WTC11 (cell line): ENCODE measurements around the gene NRDC. TPM values are rescaled to one million over a fixed set of nuclear protein-coding genes. Genes with fewer than 3 reads are reported as not detected.

Source experiments
- ATAC-seq: fragments of 200-7000 bp; cut with Tn5 transposase; 2 replicates; pipeline ENCODE4 v1.10.0; 2021; ENCODE audit warnings: mild to moderate bottlenecking, moderate library complexity
- CTCF ChIA-PET: fragments of 300-600 bp; sonication (Branson Sonifier 250); formaldehyde crosslinking; loops from one replicate; lab custom pipeline; 2021; ENCODE audit warnings: antibody characterized with exemption; lab: Charles Lee
- POLR2A ChIA-PET: fragments of 350-600 bp; sonication (Branson Sonifier 250); formaldehyde crosslinking; loops from one replicate; lab custom pipeline; 2021; ENCODE audit warnings: antibody characterized with exemption; lab: Charles Lee
- DNase-seq: peaks from one replicate; pipeline ENCODE4 v3.0.0; 2021; ENCODE audit warnings: low spot score
- H3K27ac Mint-ChIP-seq: 2 replicates; pipeline ENCODE4 v1.8.0; 2021; ENCODE audit warnings: mixed read lengths
- H3K27me3 Mint-ChIP-seq: 2 replicates; pipeline ENCODE4 v1.8.0; 2021; ENCODE audit warnings: low read depth, mild to moderate bottlenecking, moderate library complexity, mixed read lengths
- H3K36me3 Mint-ChIP-seq: 2 replicates; pipeline ENCODE4 v1.8.0; 2021; ENCODE audit warnings: mixed read lengths
- H3K4me1 Mint-ChIP-seq: 2 replicates; pipeline ENCODE4 v1.8.0; 2022; ENCODE audit warnings: mixed read lengths
- H3K4me3 Mint-ChIP-seq: 2 replicates; pipeline ENCODE4 v1.8.0; 2021; ENCODE audit warnings: mild to moderate bottlenecking, moderate library complexity, mixed read lengths
- H3K9me3 Mint-ChIP-seq: 2 replicates; pipeline ENCODE4 v1.8.0; 2021; ENCODE audit warnings: mixed read lengths
- CREB1 ChIP-seq: sonication (generic); formaldehyde crosslinking; IDR thresholded peaks from 2 replicates; pipeline ENCODE4 v1.8.0; 2023; ENCODE audit warnings: mild to moderate bottlenecking, missing genetic modification reagents
- CTCF ChIP-seq: fragments of 200-600 bp; IDR thresholded peaks from 2 replicates; pipeline ENCODE4 v1.8.0; 2022; ENCODE audit warnings: antibody characterized with exemption
- E2F1 ChIP-seq: sonication (generic); formaldehyde crosslinking; IDR thresholded peaks from 2 replicates; pipeline ENCODE4 v1.8.0; 2022; ENCODE audit warnings: mild to moderate bottlenecking, missing genetic modification reagents
- ELF4 ChIP-seq: sonication (generic); formaldehyde crosslinking; IDR thresholded peaks from 2 replicates; pipeline ENCODE4 v1.8.1; 2022; ENCODE audit warnings: low read depth, mild to moderate bottlenecking, moderate library complexity, missing genetic modification reagents
- HMGA2 ChIP-seq: fragments of 250-450 bp; sonication (Bioruptor Pico); IDR thresholded peaks from 2 replicates; pipeline ENCODE4 v1.4.0; 2021; ENCODE audit warnings: mild to moderate bottlenecking, moderate library complexity
- NFATC4 ChIP-seq: fragments of 250-450 bp; sonication (Bioruptor Pico); IDR thresholded peaks from 2 replicates; pipeline ENCODE4 v1.9.0; 2021; ENCODE audit warnings: mild to moderate bottlenecking
- NR1H2 ChIP-seq: sonication (generic); formaldehyde crosslinking; IDR thresholded peaks from 2 replicates; pipeline ENCODE4 v1.9.0; 2021; ENCODE audit warnings: mild to moderate bottlenecking, moderate library complexity, missing genetic modification reagents
- NR3C1 ChIP-seq: sonication (generic); formaldehyde crosslinking; conservative IDR thresholded peaks from 2 replicates; pipeline ENCODE4 v1.8.1; 2023; ENCODE audit warnings: low read depth, mild to moderate bottlenecking, missing genetic modification reagents
- RELA ChIP-seq: sonication (generic); formaldehyde crosslinking; IDR thresholded peaks from 2 replicates; pipeline ENCODE4 v1.8.1; 2022; ENCODE audit warnings: missing genetic modification reagents, mild to moderate bottlenecking, borderline replicate concordance
- RORB ChIP-seq: fragments of 250-450 bp; sonication (Bioruptor Pico); IDR thresholded peaks from 2 replicates; pipeline ENCODE4 v1.9.0; 2021; ENCODE audit warnings: mild to moderate bottlenecking
- TP53 ChIP-seq: sonication (generic); formaldehyde crosslinking; IDR thresholded peaks from 2 replicates; pipeline ENCODE4 v1.8.1; 2023; ENCODE audit warnings: mild to moderate bottlenecking, missing genetic modification reagents
- ZBTB21 ChIP-seq: sonication (generic); formaldehyde crosslinking; IDR thresholded peaks from 2 replicates; pipeline ENCODE4 v1.8.1; 2023; ENCODE audit warnings: mild to moderate bottlenecking, missing genetic modification reagents, borderline replicate concordance
- ZBTB43 ChIP-seq: sonication (generic); formaldehyde crosslinking; IDR thresholded peaks from 2 replicates; pipeline ENCODE4 v1.8.1; 2023; ENCODE audit warnings: mild to moderate bottlenecking, missing genetic modification reagents
- ZMAT4 ChIP-seq: fragments of 250-450 bp; sonication (Bioruptor Pico); IDR thresholded peaks from 2 replicates; pipeline ENCODE4 v1.9.0; 2021; ENCODE audit warnings: mild to moderate bottlenecking
- total RNA-seq: library from RNA; stranded (reverse); gene quantifications from 3 replicates; pipeline ENCODE4 v1.2.3, GENCODE V29; 2021
- TF ChIP-seq, protein P1 (sequence below): fragments of 250-450 bp; sonication (Bioruptor Pico); IDR thresholded peaks from 2 replicates; pipeline ENCODE4 v2.1.2; 2022; ENCODE audit warnings: mild to moderate bottlenecking, moderate library complexity
- TF ChIP-seq, protein P2 (sequence below): sonication (generic); formaldehyde crosslinking; IDR thresholded peaks from 2 replicates; pipeline ENCODE4 v1.8.1; 2022; ENCODE audit warnings: mild to moderate bottlenecking, moderate library complexity, missing genetic modification reagents
- TF ChIP-seq, protein P3 (sequence below): sonication (generic); formaldehyde crosslinking; IDR thresholded peaks from 2 replicates; pipeline ENCODE4 v1.8.1; 2023; ENCODE audit warnings: mild to moderate bottlenecking, moderate library complexity, missing genetic modification reagents

Gene NRDC
- total RNA-seq, 1 experiment from 2014 or later: 201 TPM

- Mint-ChIP-seq H3K36me3 (no peaks in the 10 kb centered on the region; the same call in 1 of the 2 replicates), H3K4me3 (no peak overlapping the region), H3K27ac (peak overlapping the region; percentile 75; the same call in 1 of the 2 replicates), H3K4me1 (peaks cover 12% of the 10 kb centered on the region), H3K9me3 (no peaks in the 10 kb centered on the region), H3K27me3 (no peaks in the 10 kb centered on the region)
- CTCF ChIA-PET: no interaction called here
- TF ChIP-seq RELA (CRISPR knock-in tag) (no peak), ZMAT4 (CRISPR knock-in tag) (no peak), TP53 (CRISPR knock-in tag) (no peak), ZBTB43 (CRISPR knock-in tag) (no peak), E2F1 (CRISPR knock-in tag) (no peak), CREB1 (CRISPR knock-in tag) (no peak), NR3C1 (CRISPR knock-in tag) (no peak), ZBTB21 (no peak), CTCF (no peak), ELF4 (CRISPR knock-in tag) (no peak), NFATC4 (CRISPR knock-in tag) (no peak), HMGA2 (CRISPR knock-in tag) (no peak), NR1H2 (CRISPR knock-in tag) (no peak), RORB (CRISPR knock-in tag) (no peak)
- TF ChIP-seq, protein P1, sequence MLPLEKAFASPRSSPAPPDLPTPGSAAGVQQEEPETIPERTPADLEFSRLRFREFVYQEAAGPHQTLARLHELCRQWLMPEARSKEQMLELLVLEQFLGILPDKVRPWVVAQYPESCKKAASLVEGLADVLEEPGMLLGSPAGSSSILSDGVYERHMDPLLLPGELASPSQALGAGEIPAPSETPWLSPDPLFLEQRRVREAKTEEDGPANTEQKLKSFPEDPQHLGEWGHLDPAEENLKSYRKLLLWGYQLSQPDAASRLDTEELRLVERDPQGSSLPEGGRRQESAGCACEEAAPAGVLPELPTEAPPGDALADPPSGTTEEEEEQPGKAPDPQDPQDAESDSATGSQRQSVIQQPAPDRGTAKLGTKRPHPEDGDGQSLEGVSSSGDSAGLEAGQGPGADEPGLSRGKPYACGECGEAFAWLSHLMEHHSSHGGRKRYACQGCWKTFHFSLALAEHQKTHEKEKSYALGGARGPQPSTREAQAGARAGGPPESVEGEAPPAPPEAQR (CRISPR knock-in tag): no peak
- TF ChIP-seq, protein P2, sequence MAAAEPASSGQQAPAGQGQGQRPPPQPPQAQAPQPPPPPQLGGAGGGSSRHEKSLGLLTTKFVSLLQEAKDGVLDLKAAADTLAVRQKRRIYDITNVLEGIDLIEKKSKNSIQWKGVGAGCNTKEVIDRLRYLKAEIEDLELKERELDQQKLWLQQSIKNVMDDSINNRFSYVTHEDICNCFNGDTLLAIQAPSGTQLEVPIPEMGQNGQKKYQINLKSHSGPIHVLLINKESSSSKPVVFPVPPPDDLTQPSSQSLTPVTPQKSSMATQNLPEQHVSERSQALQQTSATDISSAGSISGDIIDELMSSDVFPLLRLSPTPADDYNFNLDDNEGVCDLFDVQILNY (CRISPR knock-in tag): no peak
- TF ChIP-seq, protein P3, sequence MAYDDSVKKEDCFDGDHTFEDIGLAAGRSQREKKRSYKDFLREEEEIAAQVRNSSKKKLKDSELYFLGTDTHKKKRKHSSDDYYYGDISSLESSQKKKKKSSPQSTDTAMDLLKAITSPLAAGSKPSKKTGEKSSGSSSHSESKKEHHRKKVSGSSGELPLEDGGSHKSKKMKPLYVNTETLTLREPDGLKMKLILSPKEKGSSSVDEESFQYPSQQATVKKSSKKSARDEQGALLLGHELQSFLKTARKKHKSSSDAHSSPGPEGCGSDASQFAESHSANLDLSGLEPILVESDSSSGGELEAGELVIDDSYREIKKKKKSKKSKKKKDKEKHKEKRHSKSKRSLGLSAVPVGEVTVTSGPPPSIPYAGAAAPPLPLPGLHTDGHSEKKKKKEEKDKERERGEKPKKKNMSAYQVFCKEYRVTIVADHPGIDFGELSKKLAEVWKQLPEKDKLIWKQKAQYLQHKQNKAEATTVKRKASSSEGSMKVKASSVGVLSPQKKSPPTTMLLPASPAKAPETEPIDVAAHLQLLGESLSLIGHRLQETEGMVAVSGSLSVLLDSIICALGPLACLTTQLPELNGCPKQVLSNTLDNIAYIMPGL: no peak
- POLR2A ChIA-PET: no interaction called here
- no peak for ATAC-seq
- DNase-seq: no peak
Observed at GRCh38 chr1:51867479-51868232, 10.9 kb downstream of the NRDC start.
